HepG2 (cell line): ENCODE data around the gene MAP2K7. TPM values are rescaled to one million over a fixed set of nuclear protein-coding genes. Genes with fewer than 3 reads are reported as not detected.

Source experiments
- AGO2 ChIP-seq: fragments of 200-400 bp; formaldehyde crosslinking; optimal IDR thresholded peaks from 2 replicates; pipeline ENCODE3; 2017; ENCODE audit warnings: mild to moderate bottlenecking, low read depth, low read length, moderate library complexity
- GABPA ChIP-seq, 2 experiments: IDR thresholded peaks; 2 replicates each; pipeline ENCODE4 v1.6.1; 2011 to 2016; ENCODE audit warnings: low read depth in 2 of 2, low read length in 1 of 2, missing biosample characterization in 1 of 2, missing genetic modification characterization in 1 of 2
- HMG20B ChIP-seq: conservative IDR thresholded peaks from 2 replicates; pipeline ENCODE4 v1.6.1; 2016; ENCODE audit warnings: missing genetic modification reagents, missing compliant biosample characterization
- PAF1 ChIP-seq: IDR thresholded peaks from 2 replicates; pipeline ENCODE4 v1.6.1; 2016; ENCODE audit warnings: missing genetic modification reagents, missing compliant biosample characterization
- RAD21 ChIP-seq: fragments of 450-650 bp; formaldehyde crosslinking; IDR thresholded peaks from 2 replicates; pipeline ENCODE4 v1.5.0; 2020; ENCODE audit warnings: mild to moderate bottlenecking
- RBM22 ChIP-seq: fragments of 200-400 bp; formaldehyde crosslinking; optimal IDR thresholded peaks from 2 replicates; pipeline ENCODE3; 2017; ENCODE audit warnings: mild to moderate bottlenecking, low read length, moderate library complexity
- SATB2 ChIP-seq: sonication (generic); formaldehyde crosslinking; IDR thresholded peaks from 2 replicates; pipeline ENCODE4 v1.5.0; 2020; ENCODE audit warnings: missing genetic modification reagents
- SNAPC2 ChIP-seq: sonication (generic); formaldehyde crosslinking; IDR thresholded peaks from 2 replicates; pipeline ENCODE4 v1.8.1; 2022; ENCODE audit warnings: mild to moderate bottlenecking, missing genetic modification reagents
- STAG1 ChIP-seq: sonication (generic); formaldehyde crosslinking; IDR thresholded peaks from 2 replicates; pipeline ENCODE4 v1.4.0; 2020; ENCODE audit warnings: missing genetic modification reagents
- ZBTB44 ChIP-seq: sonication (generic); formaldehyde crosslinking; IDR thresholded peaks from 2 replicates; pipeline ENCODE4 v1.4.0; 2020; ENCODE audit warnings: missing genetic modification reagents
- ZFP82 ChIP-seq: sonication (generic); formaldehyde crosslinking; IDR thresholded peaks from 2 replicates; pipeline ENCODE4 v1.5.1; 2020; ENCODE audit warnings: mild to moderate bottlenecking, missing genetic modification reagents, borderline replicate concordance
- ZFP91 ChIP-seq: sonication (generic); formaldehyde crosslinking; IDR thresholded peaks from 2 replicates; pipeline ENCODE4 v1.9.0; 2022; ENCODE audit warnings: missing genetic modification reagents, mild to moderate bottlenecking, borderline replicate concordance
- ZNF512B ChIP-seq: sonication (generic); formaldehyde crosslinking; IDR thresholded peaks from 2 replicates; pipeline ENCODE4 v1.5.1; 2020; ENCODE audit warnings: missing genetic modification reagents, mild to moderate bottlenecking, borderline replicate concordance
- ZNF598 ChIP-seq: sonication (generic); formaldehyde crosslinking; IDR thresholded peaks from 2 replicates; pipeline ENCODE4 v1.5.1; 2020; ENCODE audit warnings: mild to moderate bottlenecking, missing genetic modification reagents, borderline replicate concordance
- ZNF792 ChIP-seq: IDR thresholded peaks from 2 replicates; pipeline ENCODE4 v1.6.1; 2016
- ZNF839 ChIP-seq: sonication (generic); formaldehyde crosslinking; IDR thresholded peaks from 2 replicates; pipeline ENCODE4 v1.4.0; 2020; ENCODE audit warnings: missing genetic modification reagents, mild to moderate bottlenecking, borderline replicate concordance
- ZXDC ChIP-seq: sonication (generic); formaldehyde crosslinking; IDR thresholded peaks from 2 replicates; pipeline ENCODE4 v1.5.0; 2020; ENCODE audit warnings: mild to moderate bottlenecking, missing genetic modification reagents
- polyA plus RNA-seq, 8 experiments: library from polyadenylated mRNA; depleted of rRNA in 3 of 8; stranded (reverse) in 7 of 8; unstranded in 1 of 8; fragments of >200 nt; fragmentation: Illumina TruSeq in 4 of 8; extraction: Trizol in 4 of 8; gene quantifications; 2 replicates each; pipeline versions ENCODE4 v1.2.1 to v1.2.3, GENCODE V29; 2011 to 2016; ENCODE audit warnings: low read depth in 4 of 8, missing spikeins in 1 of 8, mixed read lengths in 1 of 8; ENCODE audit not compliant: insufficient read depth in 1 of 8
- total RNA-seq, 5 experiments: library from RNA; depleted of rRNA; stranded (reverse); fragments of >200 nt; fragmentation: Illumina TruSeq; extraction: Trizol; gene quantifications; 2 replicates each; pipeline ENCODE4 v1.2.3, GENCODE V29; 2016; ENCODE audit warnings: low read depth in 1 of 5
- TF ChIP-seq, protein P1 (sequence below): sonication (generic); formaldehyde crosslinking; IDR thresholded peaks from 2 replicates; pipeline ENCODE4 v1.5.0; 2020; ENCODE audit warnings: mild to moderate bottlenecking, missing genetic modification reagents

Gene MAP2K7
- total and polyA plus RNA-seq, 2 of the 13 experiments (the other 11 are each of a cell fraction or from before 2014, with no cell fraction given), result 9.0 to 10.8 TPM

- no peak for TF ChIP-seq ZNF598 (CRISPR knock-in tag)
- TF ChIP-seq SATB2 (CRISPR knock-in tag), result no peak
- peak; percentile 32 for TF ChIP-seq AGO2
- TF ChIP-seq, protein P1, sequence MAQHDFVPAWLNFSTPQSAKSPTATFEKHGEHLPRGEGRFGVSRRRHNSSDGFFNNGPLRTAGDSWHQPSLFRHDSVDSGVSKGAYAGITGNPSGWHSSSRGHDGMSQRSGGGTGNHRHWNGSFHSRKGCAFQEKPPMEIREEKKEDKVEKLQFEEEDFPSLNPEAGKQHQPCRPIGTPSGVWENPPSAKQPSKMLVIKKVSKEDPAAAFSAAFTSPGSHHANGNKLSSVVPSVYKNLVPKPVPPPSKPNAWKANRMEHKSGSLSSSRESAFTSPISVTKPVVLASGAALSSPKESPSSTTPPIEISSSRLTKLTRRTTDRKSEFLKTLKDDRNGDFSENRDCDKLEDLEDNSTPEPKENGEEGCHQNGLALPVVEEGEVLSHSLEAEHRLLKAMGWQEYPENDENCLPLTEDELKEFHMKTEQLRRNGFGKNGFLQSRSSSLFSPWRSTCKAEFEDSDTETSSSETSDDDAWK (CRISPR knock-in tag), result no peak
- TF ChIP-seq ZNF512B, result no peak
- no peak for TF ChIP-seq HMG20B (CRISPR knock-in tag)
- TF ChIP-seq ZXDC (CRISPR knock-in tag), result no peak
- peak; percentile 38 for TF ChIP-seq STAG1 (CRISPR knock-in tag)
- no peak for TF ChIP-seq ZNF839 (CRISPR knock-in tag)
- 0 out of 2 replicates have a peak, but pooled peaks have one; percentile 4 for TF ChIP-seq PAF1 (CRISPR knock-in tag)
- no peak for TF ChIP-seq GABPA (IDR thresholded peaks at IDR 0.05; ENCODE audit: low read depth, low read length)
- no peak for TF ChIP-seq GABPA (CRISPR knock-in tag; IDR thresholded peaks at IDR 0.05; ENCODE audit: low read depth)
- no peak for TF ChIP-seq ZNF792 (CRISPR knock-in tag)
- no peak for TF ChIP-seq ZFP82 (CRISPR knock-in tag)
- TF ChIP-seq ZFP91 (CRISPR knock-in tag), result no peak
- TF ChIP-seq SNAPC2 (CRISPR knock-in tag), result no peak
- TF ChIP-seq RAD21 (CRISPR knock-in tag), result peak; percentile 50; the same call in 1 of the 2 replicates
- TF ChIP-seq ZBTB44, result no peak
- peak; percentile 75 for TF ChIP-seq RBM22
These were observed 25.3 kb downstream of the MAP2K7 start (continued) for GRCh38 chr19:7928741-7929701.
